ENCODE data around the gene POMT2. TPM values are rescaled to one million over a fixed set of nuclear protein-coding genes. Genes with fewer than 3 reads are reported as not detected.
"Not testable (repeated sequence)": the region's sequence is repeated elsewhere in the genome, so short reads cannot be mapped to it uniquely, and the experiment has no call there.

Gene POMT2
- total and polyA plus RNA-seq, 4 experiments from 2014 or later = 0.86 to 15.2 (median 7.1) TPM

GRCh38 chr14:77339407-77339806, 18.7 kb upstream of the POMT2 start:
- Histone ChIP-seq H3K36me3 (ENCODE audit: insufficient read depth, low read length) (peaks cover 6% of the 10 kb centered on the region), H3K4me1 (ENCODE audit: insufficient read depth, low read length) (no peaks in the 10 kb centered on the region), H3K27me3 (ENCODE audit: insufficient read depth, low read length) (no peaks in the 10 kb centered on the region), H3K9me3 (ENCODE audit: control insufficient read depth in 1 of 2, low read length in 2 of 2) (no peaks in the 10 kb centered on the region), H3K4me3 (ENCODE audit: low read length in 2 of 2) (no peak overlapping the region), H3K27ac (ENCODE audit: low read depth, low read length) (no peak overlapping the region)
- Mint-ChIP-seq H3K4me3 (no peak overlapping the region), H3K4me1 (no peaks in the 10 kb centered on the region), H3K27me3 (no peaks in the 10 kb centered on the region), H3K27ac (no peak overlapping the region), H3K9me3 (no peaks in the 10 kb centered on the region), H3K36me3 (peaks cover 46 to 50% of the 10 kb centered on the region in 2 donors)
- CTCF ChIA-PET (ENCODE audit: partially characterized antibody) = interaction anchor here (3.0 kb wide), 1 partner anchor 23 kb away, joined by 12 read pairs; no protein-coding TSS in a partner anchor
- intact Hi-C loops (cut with micrococcal nuclease) = no loop called here
- POLR2A ChIA-PET (ENCODE audit: partially characterized antibody) = no interaction called here
- no peak for DNase-seq

DNA sequence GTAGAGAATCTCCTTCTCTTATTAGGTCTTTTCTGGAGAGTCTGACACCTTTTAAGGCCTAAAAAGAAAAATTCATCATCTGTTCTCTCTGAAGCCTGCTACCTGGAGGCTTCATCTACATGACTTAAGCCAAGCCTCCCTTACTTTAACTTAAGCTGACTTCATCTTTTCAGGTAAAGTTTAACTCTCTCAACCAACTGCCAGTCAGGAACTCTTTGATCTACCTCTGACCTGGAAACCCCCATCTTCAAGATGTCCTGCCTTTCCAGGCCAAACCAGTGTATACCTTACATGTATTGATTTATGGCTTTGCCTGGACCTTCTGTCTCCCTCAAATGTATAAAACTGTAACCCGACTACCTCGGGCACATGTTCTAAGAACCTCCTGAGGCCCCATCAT, 17.6 kb upstream of the POMT2 start:
- no peaks in the 10 kb centered on the region for H3K27me3 Mint-ChIP-seq
- Histone ChIP-seq H3K9me3 (ENCODE audit: control insufficient read depth in 1 of 2, low read length in 2 of 2) (no peaks in the 10 kb centered on the region), H3K27me3 (ENCODE audit: insufficient read depth, low read length) (no peaks in the 10 kb centered on the region), H3K4me3 (ENCODE audit: low read length in 2 of 2) (no peak overlapping the region), H3K27ac (ENCODE audit: low read depth, low read length) (no peak overlapping the region), H3K36me3 (ENCODE audit: insufficient read depth, low read length) (peaks cover 6% of the 10 kb centered on the region), H3K4me1 (ENCODE audit: insufficient read depth, low read length) (no peaks in the 10 kb centered on the region)
- intact Hi-C loops (cut with micrococcal nuclease) = no loop called here
- peaks cover 38 to 41% of the 10 kb centered on the region in 2 donors for H3K36me3 Mint-ChIP-seq
- no peaks in the 10 kb centered on the region for H3K4me1 Mint-ChIP-seq
- POLR2A ChIA-PET (ENCODE audit: partially characterized antibody) = no interaction called here
- CTCF ChIA-PET (ENCODE audit: partially characterized antibody) = interaction anchor here (3.0 kb wide), 1 partner anchor 22 kb away, joined by 12 read pairs; no protein-coding TSS in a partner anchor
- H3K4me3 Mint-ChIP-seq = no peak overlapping the region
- H3K27ac Mint-ChIP-seq = peak overlapping the region in 4 of 7 donors; percentile 3 to 57 (median 34)
- DNase-seq = no peak
- H3K9me3 Mint-ChIP-seq = no peaks in the 10 kb centered on the region

DNA sequence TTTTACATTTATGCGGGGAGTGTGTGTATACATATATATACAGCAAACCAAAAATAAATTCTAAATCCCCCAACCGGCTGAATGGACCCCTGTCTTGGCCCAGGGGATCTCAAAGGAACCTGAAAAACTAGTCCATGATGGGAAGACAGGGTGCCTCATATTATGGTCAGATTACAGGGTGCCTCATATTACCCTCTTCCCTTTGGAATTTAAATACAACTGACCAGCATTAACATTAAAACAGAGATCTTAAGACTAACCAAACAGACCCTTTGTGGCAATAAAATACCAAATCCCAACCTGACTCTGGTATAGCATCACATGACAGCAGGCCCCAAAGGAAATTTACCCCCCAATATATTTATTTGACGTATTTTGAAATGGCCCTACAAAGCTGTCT, 17.2 kb upstream of the POMT2 start:
- intact Hi-C loops (cut with micrococcal nuclease) = no loop called here
- Mint-ChIP-seq H3K27ac (peak overlapping the region in 1 of 7 donors; percentile 13), H3K36me3 (peaks cover 35 to 36% of the 10 kb centered on the region in 2 donors), H3K4me3 (no peak overlapping the region), H3K27me3 (no peaks in the 10 kb centered on the region), H3K9me3 (no peaks in the 10 kb centered on the region), H3K4me1 (no peaks in the 10 kb centered on the region)
- Histone ChIP-seq H3K9me3 (ENCODE audit: control insufficient read depth in 1 of 2, low read length in 2 of 2) (no peaks in the 10 kb centered on the region), H3K4me3 (ENCODE audit: low read length in 2 of 2) (no peak overlapping the region), H3K27me3 (ENCODE audit: insufficient read depth, low read length) (no peaks in the 10 kb centered on the region), H3K27ac (ENCODE audit: low read depth, low read length) (no peak overlapping the region), H3K36me3 (ENCODE audit: insufficient read depth, low read length) (peaks cover 6% of the 10 kb centered on the region), H3K4me1 (ENCODE audit: insufficient read depth, low read length) (no peaks in the 10 kb centered on the region)
- DNase-seq = no peak
- ChIA-PET POLR2A (ENCODE audit: partially characterized antibody) (no interaction called here), CTCF (ENCODE audit: partially characterized antibody) (interaction anchor here (3.0 kb wide), 1 partner anchor 22 kb away, joined by 12 read pairs; no protein-coding TSS in a partner anchor)

- not testable (repeated sequence) for H3K27ac Mint-ChIP-seq
- CTCF ChIA-PET (ENCODE audit: partially characterized antibody) = interaction anchor here (3.0 kb wide), 1 partner anchor 21 kb away, joined by 12 read pairs; no protein-coding TSS in a partner anchor
These were observed 16.6 kb upstream of the POMT2 start for GRCh38 chr14:77337255-77337654.

DNA sequence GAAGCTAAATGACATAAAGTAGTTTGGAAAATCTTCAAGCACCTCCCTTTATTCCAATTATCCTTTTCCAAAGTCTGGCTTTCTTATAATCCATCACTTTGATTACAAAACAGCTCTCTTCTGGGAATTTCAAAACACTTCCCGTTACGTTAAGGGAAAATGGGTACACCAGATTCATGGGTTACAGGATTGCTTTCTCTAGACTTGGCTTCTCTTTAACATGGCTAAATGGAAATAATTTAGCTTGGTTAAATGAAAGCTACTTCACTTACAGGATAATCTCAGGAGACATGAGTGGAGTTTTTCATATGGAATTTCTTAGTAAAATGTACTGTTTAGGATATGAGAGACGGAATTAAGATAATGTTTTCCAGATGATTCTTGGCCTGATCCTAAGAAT, 14.9 kb upstream of the POMT2 start:
- no peaks in the 10 kb centered on the region for H3K9me3 Mint-ChIP-seq
- H3K9me3 ChIP-seq (ENCODE audit: control insufficient read depth in 1 of 2, low read length in 2 of 2) = no peaks in the 10 kb centered on the region
- H3K4me3 Mint-ChIP-seq = no peak overlapping the region
- intact Hi-C loops (cut with micrococcal nuclease) = no loop called here
- no peak overlapping the region for H3K4me3 ChIP-seq (ENCODE audit: low read length in 2 of 2)
- H3K4me1 ChIP-seq (ENCODE audit: insufficient read depth, low read length) = no peaks in the 10 kb centered on the region
- no peaks in the 10 kb centered on the region for H3K27me3 Mint-ChIP-seq
- no peak for DNase-seq
- H3K36me3 Mint-ChIP-seq = peaks cover 13 to 15% of the 10 kb centered on the region in 2 donors
- H3K4me1 Mint-ChIP-seq = no peaks in the 10 kb centered on the region
- no peaks in the 10 kb centered on the region for H3K27me3 ChIP-seq (ENCODE audit: insufficient read depth, low read length)
- no peaks in the 10 kb centered on the region for H3K36me3 ChIP-seq (ENCODE audit: insufficient read depth, low read length)
- ChIA-PET POLR2A (ENCODE audit: partially characterized antibody) (no interaction called here), CTCF (ENCODE audit: partially characterized antibody) (no interaction called here)
- H3K27ac ChIP-seq (ENCODE audit: low read depth, low read length) = no peak overlapping the region
- no peak overlapping the region for H3K27ac Mint-ChIP-seq

More at GRCh38 chr14:77337255-77337654, 16.6 kb upstream of the POMT2 start:
- H3K27ac ChIP-seq (ENCODE audit: low read depth, low read length); intact Hi-C loops (cut with micrococcal nuclease); H3K4me3 ChIP-seq (ENCODE audit: low read length in 2 of 2); POLR2A ChIA-PET (ENCODE audit: partially characterized antibody); H3K27me3 ChIP-seq (ENCODE audit: insufficient read depth, low read length); H3K9me3 ChIP-seq (ENCODE audit: control insufficient read depth in 1 of 2, low read length in 2 of 2); H3K36me3 ChIP-seq (ENCODE audit: insufficient read depth, low read length); H3K4me3 Mint-ChIP-seq; H3K4me1 ChIP-seq (ENCODE audit: insufficient read depth, low read length); H3K27me3 Mint-ChIP-seq; H3K4me1 Mint-ChIP-seq; H3K9me3 Mint-ChIP-seq; DNase-seq: not testable (repeated sequence)
- peaks cover 28 to 30% of the 10 kb centered on the region in 2 donors for H3K36me3 Mint-ChIP-seq

- ChIA-PET POLR2A (ENCODE audit: partially characterized antibody) (no interaction called here), CTCF (ENCODE audit: partially characterized antibody) (no interaction called here)
- Mint-ChIP-seq H3K36me3 (peaks cover 0 to under 1% of the 10 kb centered on the region in 2 donors), H3K4me1 (no peaks in the 10 kb centered on the region), H3K4me3 (no peak overlapping the region), H3K9me3 (no peaks in the 10 kb centered on the region), H3K27me3 (no peaks in the 10 kb centered on the region), H3K27ac (peak overlapping the region in 1 of 7 donors; percentile 47)
- DNase-seq = no peak
- no peak overlapping the region for H3K27ac ChIP-seq (ENCODE audit: low read depth, low read length)
- H3K36me3 ChIP-seq (ENCODE audit: insufficient read depth, low read length) = no peaks in the 10 kb centered on the region
- intact Hi-C loops (cut with micrococcal nuclease) = no loop called here
- H3K27me3 ChIP-seq (ENCODE audit: insufficient read depth, low read length) = no peaks in the 10 kb centered on the region
- H3K4me1 ChIP-seq (ENCODE audit: insufficient read depth, low read length) = no peaks in the 10 kb centered on the region
- no peak overlapping the region for H3K4me3 ChIP-seq (ENCODE audit: low read length in 2 of 2)
- no peaks in the 10 kb centered on the region for H3K9me3 ChIP-seq (ENCODE audit: control insufficient read depth in 1 of 2, low read length in 2 of 2)
These were observed 9.2 kb upstream of the POMT2 start for GRCh38 chr14:77329872-77330271.

DNA sequence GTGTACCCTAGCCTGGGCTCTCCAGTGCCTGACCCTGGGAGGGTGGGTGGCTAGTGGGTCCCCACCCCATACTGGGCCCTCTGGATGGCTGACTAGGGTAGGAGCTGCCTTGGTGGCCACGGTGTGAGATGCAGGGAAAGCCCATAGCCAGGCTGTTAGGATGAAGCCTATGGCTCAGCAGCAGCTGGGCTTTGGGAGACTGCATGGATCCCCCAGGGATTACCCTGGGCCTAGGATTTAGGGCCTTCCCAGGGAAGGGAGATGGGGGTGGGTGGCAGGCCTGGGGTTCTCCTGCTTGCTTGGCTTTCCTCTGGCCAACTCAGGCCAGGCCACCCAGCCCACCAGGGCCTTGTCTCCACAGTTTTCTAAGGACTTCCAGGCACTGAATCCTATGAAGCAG, 6.4 kb upstream of the POMT2 start:
- intact Hi-C loops (cut with micrococcal nuclease) = no loop called here
- H3K36me3 Mint-ChIP-seq = no peaks in the 10 kb centered on the region
- no peak overlapping the region for H3K27ac Mint-ChIP-seq
- Histone ChIP-seq H3K36me3 (ENCODE audit: insufficient read depth, low read length) (no peaks in the 10 kb centered on the region), H3K27me3 (ENCODE audit: insufficient read depth, low read length) (no peaks in the 10 kb centered on the region), H3K4me1 (ENCODE audit: insufficient read depth, low read length) (peaks cover 5% of the 10 kb centered on the region), H3K9me3 (ENCODE audit: control insufficient read depth in 1 of 2, low read length in 2 of 2) (no peaks in the 10 kb centered on the region), H3K4me3 (ENCODE audit: low read length in 2 of 2) (no peak overlapping the region), H3K27ac (ENCODE audit: low read depth, low read length) (no peak overlapping the region)
- H3K9me3 Mint-ChIP-seq = no peaks in the 10 kb centered on the region
- no peak overlapping the region for H3K4me3 Mint-ChIP-seq
- peaks cover 3 to 7% (median 4%) of the 10 kb centered on the region in 4 donors for H3K4me1 Mint-ChIP-seq
- ChIA-PET CTCF (ENCODE audit: partially characterized antibody) (no interaction called here), POLR2A (ENCODE audit: partially characterized antibody) (no interaction called here)
- DNase-seq = no peak
- H3K27me3 Mint-ChIP-seq = no peaks in the 10 kb centered on the region

GRCh38 chr14:77325746-77326094, 5.0 kb upstream of the POMT2 start:
- no peak overlapping the region for H3K4me3 Mint-ChIP-seq

More at GRCh38 chr14:77325746-77326094, 5.0 kb upstream of the POMT2 start:
- no peaks in the 10 kb centered on the region for H3K9me3 ChIP-seq (ENCODE audit: control insufficient read depth in 1 of 2, low read length in 2 of 2)
- intact Hi-C loops (cut with micrococcal nuclease) = no loop called here
- no peaks in the 10 kb centered on the region for H3K27me3 Mint-ChIP-seq
- H3K27ac Mint-ChIP-seq = peak overlapping the region in 1 of 7 donors; percentile 62
- H3K4me3 ChIP-seq (ENCODE audit: low read length in 2 of 2) = no peak overlapping the region
- H3K36me3 ChIP-seq (ENCODE audit: insufficient read depth, low read length) = no peaks in the 10 kb centered on the region
- peaks cover 0 to 9% of the 10 kb centered on the region in 2 donors for H3K36me3 Mint-ChIP-seq
- ChIA-PET CTCF (ENCODE audit: partially characterized antibody) (interaction anchor here (1.8 to 2.1 kb wide), 2 partner anchors 10 to 51 kb away, joined by 5 to 12 read pairs; partner anchors contain the start of genes SAMD15 and TMED8), POLR2A (ENCODE audit: partially characterized antibody) (no interaction called here)
- no peaks in the 10 kb centered on the region for H3K27me3 ChIP-seq (ENCODE audit: insufficient read depth, low read length)
- no peak for DNase-seq
- peaks cover 8% of the 10 kb centered on the region for H3K4me1 ChIP-seq (ENCODE audit: insufficient read depth, low read length)
- H3K9me3 Mint-ChIP-seq = no peaks in the 10 kb centered on the region
- H3K27ac ChIP-seq (ENCODE audit: low read depth, low read length) = no peak overlapping the region
- peaks cover 4 to 20% (median 8%) of the 10 kb centered on the region in 4 donors for H3K4me1 Mint-ChIP-seq

All from CD4-positive, alpha-beta memory T cell (primary cell).